Skeletal muscle satellite cell (primary cell): Measurements from ENCODE around the gene CARD8.
"Not testable (repeated sequence)": the region's sequence is repeated elsewhere in the genome, so short reads cannot be mapped to it uniquely, and the experiment has no call there.

Source experiments
- H3K27me3 ChIP-seq: 2 replicates; pipeline ENCODE4 v1.7.0; 2013; ENCODE audit warnings: low read length; ENCODE audit not compliant: control insufficient read depth, insufficient read depth
- H3K36me3 ChIP-seq: 2 replicates; pipeline ENCODE4 v1.7.0; 2013; ENCODE audit warnings: mild to moderate bottlenecking, control low read depth, low read length; ENCODE audit not compliant: insufficient read depth
- H3K4me1 ChIP-seq: 2 replicates; pipeline ENCODE4 v1.7.0; 2013; ENCODE audit warnings: low read length; ENCODE audit not compliant: control insufficient read depth, insufficient read depth
- H3K4me2 ChIP-seq: 2 replicates; pipeline ENCODE4 v1.7.0; 2013; ENCODE audit warnings: mild to moderate bottlenecking, low read length
- H3K4me3 ChIP-seq: 2 replicates; pipeline ENCODE4 v1.7.0; 2013; ENCODE audit warnings: low read length
- H3K9ac ChIP-seq: 2 replicates; pipeline ENCODE4 v1.7.0; 2013; ENCODE audit warnings: mild to moderate bottlenecking, low read depth, low read length, moderate library complexity
- H3K9me3 ChIP-seq: replicated peaks from 2 replicates; pipeline ENCODE4 v1.7.0; 2013; ENCODE audit warnings: mild to moderate bottlenecking, control low read depth, low read length

CARD8 gene

GRCh38 chr19:48241771-48242170 lies 13.9 kb downstream of the CARD8 start:
- peaks cover 15% of the 10 kb centered on the region for H3K36me3 ChIP-seq
- not testable (repeated sequence) for H3K27me3 ChIP-seq, H3K4me2 ChIP-seq, H3K9ac ChIP-seq, H3K4me3 ChIP-seq, H3K9me3 ChIP-seq, H3K4me1 ChIP-seq

DNA sequence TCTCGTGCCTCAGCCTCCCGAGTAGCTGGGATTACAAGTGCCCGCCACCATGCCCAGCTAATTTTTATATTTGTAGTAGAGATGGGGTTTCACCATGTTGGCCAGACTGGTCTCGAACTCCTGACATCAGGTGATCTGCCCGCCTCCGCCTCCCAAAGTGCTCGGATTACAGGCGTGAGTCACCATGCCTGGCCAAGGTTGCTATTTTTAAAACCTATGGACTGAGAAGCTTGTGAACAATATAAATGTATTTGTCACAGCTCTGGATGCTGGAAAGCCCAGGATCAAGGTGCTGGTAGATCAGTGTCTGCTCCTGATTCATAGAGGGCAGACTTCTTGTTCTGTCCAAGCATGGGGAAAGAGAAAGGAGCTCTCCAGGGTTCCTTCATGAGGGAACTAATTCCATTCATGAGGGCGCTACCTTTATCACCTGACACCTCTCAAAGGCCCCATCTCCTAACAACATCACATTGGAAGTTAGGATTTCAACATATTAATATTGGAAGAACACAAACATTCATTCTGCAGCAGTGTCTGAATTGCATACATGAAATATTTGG lies 16.1 kb downstream of the CARD8 start:
- H3K36me3 ChIP-seq, result peaks cover 15% of the 10 kb centered on the region
- H3K4me1 ChIP-seq, result peaks cover 5% of the 10 kb centered on the region
- no peak overlapping the region for H3K9ac ChIP-seq
- H3K4me2 ChIP-seq, result no peak overlapping the region
- no peaks in the 10 kb centered on the region for H3K27me3 ChIP-seq
- no peak overlapping the region for H3K4me3 ChIP-seq
- no peaks in the 10 kb centered on the region for H3K9me3 ChIP-seq

DNA sequence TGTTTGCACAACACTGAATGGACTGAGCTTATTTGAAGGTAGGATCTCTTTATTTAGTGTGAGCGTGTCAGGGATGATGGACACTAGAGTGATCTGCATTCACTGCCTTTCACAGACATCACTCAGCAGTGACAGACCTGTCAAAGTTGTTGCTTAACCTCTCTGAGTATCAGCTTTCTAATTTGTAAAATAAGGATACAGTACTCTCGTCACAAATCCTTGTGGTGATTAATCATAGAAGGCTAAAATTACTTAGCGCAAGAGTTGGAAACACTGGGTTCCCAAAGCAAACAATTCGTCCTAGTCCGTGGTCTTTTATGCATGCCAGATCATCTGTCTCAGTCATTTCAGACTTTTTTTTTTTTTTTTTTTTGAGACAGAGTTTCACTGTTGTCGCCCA lies 16.6 kb downstream of the CARD8 start:
- H3K4me1 ChIP-seq, result peaks cover 5% of the 10 kb centered on the region
- H3K9ac ChIP-seq, result no peak overlapping the region
- peaks cover 15% of the 10 kb centered on the region for H3K36me3 ChIP-seq
- no peaks in the 10 kb centered on the region for H3K27me3 ChIP-seq
- no peaks in the 10 kb centered on the region for H3K9me3 ChIP-seq
- H3K4me3 ChIP-seq, result no peak overlapping the region
- H3K4me2 ChIP-seq, result no peak overlapping the region

DNA sequence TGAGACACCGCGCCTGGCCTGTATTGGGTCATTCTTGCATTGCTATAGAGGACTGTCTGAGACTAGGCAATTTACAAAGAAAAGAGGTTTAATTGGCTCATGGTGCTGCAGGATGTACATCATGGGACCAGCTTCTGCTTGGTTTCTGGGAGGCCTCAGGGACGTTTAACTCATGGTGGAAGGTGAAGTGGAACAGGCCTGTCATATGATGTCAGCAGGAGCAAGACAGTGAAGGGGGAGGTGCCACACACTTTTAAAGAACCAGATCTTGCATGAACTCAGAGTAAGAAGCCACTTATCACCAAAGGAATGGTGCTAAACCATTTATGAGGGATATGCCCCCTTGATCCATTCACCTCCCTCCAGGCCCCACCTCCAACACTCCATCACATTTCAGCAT lies 18.7 kb downstream of the CARD8 start:
- Histone ChIP-seq H3K9me3 (no peaks in the 10 kb centered on the region), H3K36me3 (peaks cover 16% of the 10 kb centered on the region), H3K4me1 (peaks cover 5% of the 10 kb centered on the region), H3K27me3 (no peaks in the 10 kb centered on the region), H3K9ac (no peak overlapping the region), H3K4me2 (no peak overlapping the region), H3K4me3 (no peak overlapping the region)

- Histone ChIP-seq H3K4me1 (no peaks in the 10 kb centered on the region), H3K9ac (no peak overlapping the region), H3K36me3 (peaks cover 22% of the 10 kb centered on the region), H3K27me3 (no peaks in the 10 kb centered on the region), H3K4me2 (no peak overlapping the region), H3K9me3 (no peaks in the 10 kb centered on the region), H3K4me3 (no peak overlapping the region)
Observed at GRCh38 chr19:48230555-48231129, 25.1 kb downstream of the CARD8 start.

DNA sequence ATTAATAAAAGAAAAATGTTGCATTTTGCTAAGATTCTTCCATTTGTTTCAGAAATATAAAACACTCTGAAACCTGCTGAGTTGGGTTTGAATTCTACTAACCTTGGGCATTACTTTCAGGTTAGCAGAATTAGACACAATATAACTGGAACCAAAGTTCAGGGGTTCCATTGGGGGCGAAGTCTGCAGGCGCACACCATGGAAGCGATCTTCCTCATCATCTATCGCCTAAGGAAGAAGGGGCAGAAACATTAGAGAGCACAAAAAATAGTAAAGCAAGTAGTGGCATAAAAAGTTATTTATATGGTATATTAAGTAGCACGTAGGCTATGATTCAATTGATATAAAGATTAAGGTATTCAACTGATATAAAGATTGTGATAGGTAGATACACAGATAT lies 34.1 kb downstream of the CARD8 start:
- no peak overlapping the region for H3K4me3 ChIP-seq
- H3K9ac ChIP-seq, result no peak overlapping the region
- no peaks in the 10 kb centered on the region for H3K4me1 ChIP-seq

DNA sequence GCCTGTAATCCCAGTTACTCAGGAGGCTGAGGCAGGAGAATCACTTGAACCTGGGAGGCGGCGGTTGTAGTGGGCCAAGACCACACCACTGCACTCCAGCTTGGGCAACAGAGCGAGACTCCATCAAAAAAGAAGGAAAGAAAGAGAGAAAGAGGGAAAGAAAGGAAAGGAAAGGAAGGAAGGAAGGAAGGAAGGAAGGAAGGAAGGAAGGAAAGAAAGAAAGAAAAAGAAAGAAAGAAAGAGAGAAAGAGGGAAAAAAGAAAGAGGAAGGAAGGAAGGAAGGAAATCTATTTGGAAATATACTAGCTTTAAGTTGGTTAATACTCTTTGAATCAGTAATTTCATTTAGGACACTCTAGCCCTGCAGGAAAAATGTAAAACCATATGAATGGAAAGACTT lies 34.9 kb downstream of the CARD8 start:
- H3K9me3 ChIP-seq, H3K4me1 ChIP-seq, H3K36me3 ChIP-seq, H3K4me2 ChIP-seq, H3K9ac ChIP-seq, H3K4me3 ChIP-seq, H3K27me3 ChIP-seq: not testable (repeated sequence)

More for the DNA sequence above, 34.1 kb downstream of the CARD8 start:
- Histone ChIP-seq H3K4me2 (no peak overlapping the region), H3K27me3 (no peaks in the 10 kb centered on the region), H3K36me3 (peaks cover 4% of the 10 kb centered on the region), H3K9me3 (no peaks in the 10 kb centered on the region)

DNA sequence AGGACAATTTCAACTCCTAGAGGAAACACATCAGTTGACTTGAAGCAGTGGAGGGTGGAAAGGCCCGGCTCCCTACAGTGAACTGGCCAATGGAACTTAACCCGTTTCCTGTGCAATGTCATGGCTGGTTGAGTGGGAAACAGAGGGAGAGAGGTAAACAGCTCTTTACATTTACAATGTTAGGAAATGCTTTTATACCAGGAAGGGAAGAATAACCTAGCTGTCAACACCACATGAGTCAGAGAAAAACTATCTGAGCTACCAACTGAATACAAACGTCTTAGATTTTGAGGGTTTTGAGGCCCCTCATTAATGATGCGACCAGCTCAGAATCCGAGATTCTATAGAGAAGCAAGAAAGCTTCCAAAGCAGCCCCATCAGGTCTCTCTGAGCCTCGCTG lies 36.7 kb downstream of the CARD8 start:
- no peaks in the 10 kb centered on the region for H3K9me3 ChIP-seq
- H3K4me3 ChIP-seq, result no peak overlapping the region
- no peak overlapping the region for H3K9ac ChIP-seq
- H3K4me1 ChIP-seq, result no peaks in the 10 kb centered on the region
- no peaks in the 10 kb centered on the region for H3K27me3 ChIP-seq
- no peaks in the 10 kb centered on the region for H3K36me3 ChIP-seq
- no peak overlapping the region for H3K4me2 ChIP-seq

GRCh38 chr19:48216933-48217332 lies 38.8 kb downstream of the CARD8 start:
- Histone ChIP-seq H3K9ac (no peak overlapping the region), H3K27me3 (no peaks in the 10 kb centered on the region), H3K9me3 (no peaks in the 10 kb centered on the region), H3K4me3 (no peak overlapping the region), H3K36me3 (no peaks in the 10 kb centered on the region), H3K4me2 (no peak overlapping the region), H3K4me1 (no peaks in the 10 kb centered on the region)

DNA sequence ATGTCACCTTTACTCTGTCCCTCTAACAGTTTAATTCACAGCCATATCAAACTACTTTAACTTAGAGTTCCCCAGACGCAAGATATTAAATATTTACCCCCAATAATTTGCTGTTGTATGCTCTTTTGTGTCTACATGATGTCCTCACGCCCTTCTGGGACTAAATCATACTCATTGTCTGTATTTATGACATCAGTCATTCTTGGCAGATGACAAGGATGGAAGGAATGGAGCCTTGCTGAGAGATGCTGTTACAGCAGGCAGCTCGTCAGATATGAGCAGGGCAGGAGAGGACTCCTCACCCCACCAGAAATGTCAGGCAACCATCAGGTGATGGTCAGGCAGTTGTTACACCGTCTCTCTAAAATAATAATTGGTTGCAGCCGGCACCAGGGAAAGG lies 41.8 kb downstream of the CARD8 start:
- Histone ChIP-seq H3K4me2 (no peak overlapping the region), H3K9me3 (no peaks in the 10 kb centered on the region), H3K4me1 (no peaks in the 10 kb centered on the region), H3K4me3 (no peak overlapping the region), H3K9ac (no peak overlapping the region), H3K27me3 (no peaks in the 10 kb centered on the region), H3K36me3 (no peaks in the 10 kb centered on the region)

- Histone ChIP-seq H3K4me2 (no peak overlapping the region), H3K4me1 (no peaks in the 10 kb centered on the region), H3K36me3 (peaks cover 3% of the 10 kb centered on the region), H3K4me3 (no peak overlapping the region), H3K9me3 (no peaks in the 10 kb centered on the region), H3K27me3 (no peaks in the 10 kb centered on the region), H3K9ac (no peak overlapping the region)
Observed at GRCh38 chr19:48210005-48210404, 45.7 kb downstream of the CARD8 start.

DNA sequence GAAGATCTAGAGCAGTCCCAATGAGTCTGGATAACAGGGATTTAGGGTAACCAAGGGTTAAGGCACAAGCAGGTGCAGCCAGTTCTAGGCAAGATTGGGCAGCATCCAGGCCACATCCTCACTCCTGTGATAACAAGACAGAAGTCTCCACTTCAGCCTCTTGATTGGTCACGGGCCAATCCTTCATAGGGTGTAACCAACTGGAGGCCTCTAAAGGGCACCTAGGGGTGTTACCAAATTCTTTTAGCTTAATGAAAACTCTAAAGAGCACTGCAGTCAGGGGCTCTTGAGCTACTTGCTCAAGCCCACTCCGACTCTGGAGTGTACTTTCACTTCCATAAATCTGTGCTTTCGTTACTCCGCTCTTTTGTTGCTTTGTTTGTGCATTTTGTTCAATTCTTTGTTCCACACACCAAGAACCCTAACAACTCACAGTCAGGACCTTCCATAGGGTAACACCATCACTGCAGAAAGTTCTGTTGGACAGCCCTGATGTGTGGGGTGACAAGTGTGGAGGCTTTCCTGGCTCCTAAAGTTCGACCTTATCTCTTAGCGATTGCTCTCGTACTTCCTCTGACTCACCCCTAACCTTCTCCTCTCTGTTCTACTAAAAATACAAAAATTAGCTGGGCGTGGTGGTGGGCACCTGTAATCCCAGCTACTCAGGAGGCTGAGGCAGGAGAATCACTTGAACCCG lies 49.2 kb downstream of the CARD8 start:
- Histone ChIP-seq H3K9ac (no peak overlapping the region), H3K4me2 (no peak overlapping the region), H3K36me3 (peaks cover 3% of the 10 kb centered on the region), H3K27me3 (no peaks in the 10 kb centered on the region), H3K4me1 (peaks cover 5% of the 10 kb centered on the region), H3K4me3 (no peak overlapping the region), H3K9me3 (no peaks in the 10 kb centered on the region)
